Prostate gland (tissue), 2 donors: ENCODE results near the gene IL25. TPM values are rescaled to one million over a fixed set of nuclear protein-coding genes. Genes with fewer than 3 reads are reported as not detected.

Source experiments
- DNase-seq: peaks from one replicate; pipeline ENCODE4 v3.0.0-alpha.2; 2019; ENCODE audit warnings: low spot score
- H3K27ac ChIP-seq, 2 donors: fragments of 200-600 bp; sonication (generic); 2 replicates each; pipeline ENCODE4 v1.5.1; 2017 to 2019
- H3K27me3 ChIP-seq: fragments of 200-600 bp; sonication (generic); replicated peaks from 2 replicates; pipeline ENCODE4 v1.5.1; 2019; ENCODE audit not compliant: insufficient read depth
- H3K36me3 ChIP-seq, 2 donors: fragments of 200-600 bp; sonication (generic); 1 replicate in 1 of 2; 2 replicates in 1 of 2; pipeline versions ENCODE4 v1.5.1 to v1.8.1; 2017 to 2019
- H3K4me1 ChIP-seq: fragments of 200-600 bp; sonication (generic); replicated peaks from 2 replicates; pipeline ENCODE4 v1.5.1; 2019
- H3K4me3 ChIP-seq, 2 donors: fragments of 200-600 bp; sonication (generic); 2 replicates each; pipeline ENCODE4 v1.5.1; 2017 to 2019
- H3K9me3 ChIP-seq: fragments of 200-600 bp; sonication (generic); 2 replicates; pipeline ENCODE4 v1.5.1; 2017
- POLR2A ChIP-seq: fragments of 450-650 bp; IDR thresholded peaks from one replicate; pipeline ENCODE4 v1.6.1; 2016; ENCODE audit warnings: antibody characterized with exemption, mild to moderate bottlenecking
- POLR2AphosphoS5 ChIP-seq: sonication (generic); formaldehyde crosslinking; IDR thresholded peaks from one replicate; pipeline ENCODE4 v1.6.1; 2017; ENCODE audit warnings: antibody characterized with exemption
- WGBS: methylation state at CpG from one replicate; pipeline ENCODE4 v1.1.5; 2018; 5-methylcytosine and 5-hydroxymethylcytosine counted together
- intact Hi-C: fragments of 100-400 bp; cut with DNase I; formaldehyde crosslinking; loops from one replicate; pipeline ENCODE4 v1.14.2; 2022
- total RNA-seq, 2 donors: library from RNA; depleted of rRNA; stranded (reverse); fragments of >200 nt; gene quantifications; one replicate each; pipeline ENCODE4 v1.1.0, GENCODE V29; 2016
- TF ChIP-seq, protein P1 (sequence below), 4 experiments: fragments of 200-600 bp in 2 of 4; fragments of 450-650 bp in 2 of 4; sonication (generic) in 2 of 4; IDR thresholded peaks; 1 replicate in 3 of 4; 2 replicates in 1 of 4; pipeline ENCODE4 v1.5.1; 2016 to 2019; ENCODE audit warnings: antibody characterized with exemption in 4 of 4, mild to moderate bottlenecking in 2 of 4, moderate library complexity in 2 of 4

Gene IL25
- total RNA-seq, 2 donors from 2014 or later = not detected

DNA sequence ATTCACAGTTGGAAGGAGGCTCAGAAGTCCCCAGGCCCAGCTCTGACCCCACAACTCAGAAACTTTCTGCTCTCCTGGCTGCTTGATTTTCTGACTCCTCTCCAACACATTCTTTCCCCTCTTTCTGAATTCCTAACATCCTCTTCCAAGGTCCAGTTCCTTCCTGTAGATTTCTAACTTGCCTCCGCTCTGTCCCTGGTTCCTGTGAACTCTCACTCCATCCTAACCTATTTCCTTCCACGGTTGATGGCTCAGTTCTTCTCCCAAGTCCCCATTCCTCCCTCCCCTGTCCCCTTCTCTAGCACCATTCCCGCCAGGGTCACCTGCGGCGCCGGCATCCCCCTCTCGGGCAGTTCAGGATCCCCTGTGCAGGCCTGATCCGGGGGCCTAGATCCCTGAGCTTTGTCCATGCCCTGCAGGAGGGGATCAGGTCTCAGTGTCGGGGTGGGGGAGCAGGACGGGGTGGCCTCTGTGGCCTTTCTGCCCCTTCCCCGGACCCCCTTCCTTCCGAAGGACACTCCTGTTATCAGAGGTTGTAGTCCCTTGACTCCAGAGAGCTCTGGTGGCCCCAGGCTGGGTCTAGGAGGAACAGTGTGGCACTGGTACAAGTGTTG is 13.9 kb upstream of the IL25 start:
- intact Hi-C loops = no loop called here
- WGBS = 88% methylated on average over 12 of the region's 12 CpGs
- no peaks in the 10 kb centered on the region for H3K9me3 ChIP-seq
- DNase-seq = no peak
- no peak overlapping the region for H3K4me3 ChIP-seq
- H3K27me3 ChIP-seq = no peaks in the 10 kb centered on the region
- H3K36me3 ChIP-seq = peaks cover 0 to 5% of the 10 kb centered on the region in 2 donors
- peaks cover 10% of the 10 kb centered on the region for H3K4me1 ChIP-seq
- H3K27ac ChIP-seq = peak overlapping the region in 1 of 2 donors; percentile 50
- TF ChIP-seq POLR2AphosphoS5 (no peak), POLR2A (no peak)
- TF ChIP-seq, protein P1, sequence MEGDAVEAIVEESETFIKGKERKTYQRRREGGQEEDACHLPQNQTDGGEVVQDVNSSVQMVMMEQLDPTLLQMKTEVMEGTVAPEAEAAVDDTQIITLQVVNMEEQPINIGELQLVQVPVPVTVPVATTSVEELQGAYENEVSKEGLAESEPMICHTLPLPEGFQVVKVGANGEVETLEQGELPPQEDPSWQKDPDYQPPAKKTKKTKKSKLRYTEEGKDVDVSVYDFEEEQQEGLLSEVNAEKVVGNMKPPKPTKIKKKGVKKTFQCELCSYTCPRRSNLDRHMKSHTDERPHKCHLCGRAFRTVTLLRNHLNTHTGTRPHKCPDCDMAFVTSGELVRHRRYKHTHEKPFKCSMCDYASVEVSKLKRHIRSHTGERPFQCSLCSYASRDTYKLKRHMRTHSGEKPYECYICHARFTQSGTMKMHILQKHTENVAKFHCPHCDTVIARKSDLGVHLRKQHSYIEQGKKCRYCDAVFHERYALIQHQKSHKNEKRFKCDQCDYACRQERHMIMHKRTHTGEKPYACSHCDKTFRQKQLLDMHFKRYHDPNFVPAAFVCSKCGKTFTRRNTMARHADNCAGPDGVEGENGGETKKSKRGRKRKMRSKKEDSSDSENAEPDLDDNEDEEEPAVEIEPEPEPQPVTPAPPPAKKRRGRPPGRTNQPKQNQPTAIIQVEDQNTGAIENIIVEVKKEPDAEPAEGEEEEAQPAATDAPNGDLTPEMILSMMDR (IDR thresholded peaks at IDR 0.05) = no peak

GRCh38 chr14:23359167-23359626 is 13.4 kb upstream of the IL25 start:
- no peak for DNase-seq
- TF ChIP-seq POLR2A = no peak
- TF ChIP-seq, protein P1 (IDR thresholded peaks at IDR 0.05) = no peak
- intact Hi-C loops = no loop called here
- H3K36me3 ChIP-seq = peaks cover 0 to 5% of the 10 kb centered on the region in 2 donors
- no peaks in the 10 kb centered on the region for H3K9me3 ChIP-seq
- H3K27me3 ChIP-seq = no peaks in the 10 kb centered on the region
- peaks cover 10% of the 10 kb centered on the region for H3K4me1 ChIP-seq
- 91% methylated on average over 11 of the region's 11 CpGs for WGBS
- H3K4me3 ChIP-seq = no peak overlapping the region
- H3K27ac ChIP-seq = peak overlapping the region in 1 of 2 donors; percentile 50

DNA sequence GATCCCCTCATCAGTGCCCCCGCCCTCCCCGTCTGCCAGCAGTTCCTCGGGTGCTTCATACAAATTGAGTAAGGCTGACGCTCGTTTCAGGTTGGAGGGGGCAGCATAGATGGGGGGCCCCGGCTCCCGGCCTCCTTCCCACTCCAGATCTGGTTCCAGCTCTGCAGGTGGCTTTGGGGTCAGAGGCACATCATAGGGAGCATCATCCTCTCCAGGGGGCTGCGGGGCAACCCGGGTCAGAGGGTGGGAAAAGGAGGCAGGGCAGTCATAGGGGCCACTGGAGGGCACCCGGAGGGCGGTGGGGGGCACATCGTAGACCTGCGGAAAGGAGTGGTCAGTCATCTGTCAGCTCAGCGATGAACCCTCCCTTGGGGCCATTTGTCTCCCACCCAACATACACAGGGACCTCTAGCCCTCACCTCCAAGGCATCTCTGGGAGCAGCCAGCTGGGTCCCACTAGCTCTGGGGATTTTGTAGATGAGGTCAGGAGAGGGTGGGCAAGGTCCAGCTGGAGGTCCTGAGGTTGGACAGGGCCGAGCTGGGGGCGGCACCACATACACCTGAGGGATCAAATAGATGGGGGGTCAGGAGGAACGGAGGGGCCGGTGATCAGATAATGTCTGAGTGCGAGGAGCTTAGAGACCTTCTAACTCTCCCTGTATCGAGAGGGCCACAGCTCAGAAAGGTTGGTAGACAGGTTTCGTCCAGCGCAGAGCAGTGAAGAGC is 12.7 kb upstream of the IL25 start:
- Histone ChIP-seq H3K36me3 (peaks cover 0 to 5% of the 10 kb centered on the region in 2 donors), H3K4me3 (no peak overlapping the region), H3K27me3 (no peaks in the 10 kb centered on the region), H3K4me1 (peaks cover 10% of the 10 kb centered on the region), H3K27ac (peak overlapping the region; percentile 2 to 50), H3K9me3 (no peaks in the 10 kb centered on the region)
- WGBS = 82% methylated on average over 22 of the region's 22 CpGs
- intact Hi-C loops = no loop called here
- TF ChIP-seq POLR2AphosphoS5 = no peak
- TF ChIP-seq POLR2A = no peak
- TF ChIP-seq, protein P1 (IDR thresholded peaks at IDR 0.05) = no peak
- no peak for DNase-seq

DNA sequence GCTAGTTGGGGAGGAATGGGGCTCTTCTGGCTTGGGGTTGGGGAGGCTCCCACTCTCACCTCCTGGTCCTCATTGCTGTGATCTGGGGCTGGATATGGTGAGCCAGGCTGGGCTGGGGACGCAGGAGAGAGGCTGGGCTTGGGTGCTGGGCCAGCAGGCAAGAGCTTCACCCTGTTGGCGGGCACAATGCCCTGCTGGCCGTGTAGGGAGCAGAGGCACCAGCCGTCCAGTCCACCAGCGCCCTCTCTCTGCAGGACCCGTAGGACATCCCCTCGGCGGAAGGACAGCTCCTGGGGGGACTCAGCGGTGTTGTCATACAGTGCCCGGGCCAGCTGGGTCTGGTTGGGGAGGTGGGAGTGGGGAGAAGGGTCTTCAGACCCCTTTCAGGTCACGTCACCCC is 12.1 kb upstream of the IL25 start:
- no peak overlapping the region for H3K4me3 ChIP-seq
- WGBS = 76% methylated on average over 11 of the region's 11 CpGs
- peaks cover 0 to 5% of the 10 kb centered on the region in 2 donors for H3K36me3 ChIP-seq
- no peaks in the 10 kb centered on the region for H3K27me3 ChIP-seq
- TF ChIP-seq, protein P1 (IDR thresholded peaks at IDR 0.05) = peak in 2 of 4 experiments; percentile 17 to 22
- TF ChIP-seq POLR2AphosphoS5 = no peak
- peak overlapping the region; percentile 2 to 50 for H3K27ac ChIP-seq
- peaks cover 10% of the 10 kb centered on the region for H3K4me1 ChIP-seq
- H3K9me3 ChIP-seq = no peaks in the 10 kb centered on the region
- intact Hi-C loops = no loop called here
- no peak for DNase-seq
